Keratinocyte (primary cell): ENCODE data around the gene PIK3IP1. TPM values are rescaled to one million over a fixed set of nuclear protein-coding genes. Genes with fewer than 3 reads are reported as not detected.

Experiments used
- DNase-seq: peaks from one replicate; pipeline ENCODE4 v3.0.0-alpha.2; 2011; ENCODE audit warnings: low read depth, missing footprints, low spot score
- FAIRE-seq: peaks from 2 replicates; lab custom pipeline; 2011; peaks lifted over from hg19 to GRCh38; lab: Jason Lieb, UNC
- H2AFZ ChIP-seq: 2 replicates; pipeline ENCODE4 v1.6.0; 2012; ENCODE audit warnings: low read length, control low read depth, inconsistent platforms; ENCODE audit not compliant: control insufficient read depth
- H3K27ac ChIP-seq: 2 replicates; pipeline ENCODE4 v1.5.1; 2011; ENCODE audit warnings: low read length; ENCODE audit not compliant: control insufficient read depth, insufficient read depth
- H3K27me3 ChIP-seq: 3 replicates; pipeline ENCODE4 v1.6.0; 2011; ENCODE audit warnings: low read length; ENCODE audit not compliant: control insufficient read depth, insufficient read depth; ENCODE audit errors: extremely low read depth
- H3K36me3 ChIP-seq, 2 experiments: 2 replicates in 1 of 2; 3 replicates in 1 of 2; pipeline ENCODE4 v1.5.1; 2011; ENCODE audit warnings: low read length in 2 of 2, mild to moderate bottlenecking in 1 of 2; ENCODE audit not compliant: control insufficient read depth in 2 of 2, insufficient read depth in 2 of 2; ENCODE audit errors: extremely low read depth in 1 of 2
- H3K4me1 ChIP-seq: 3 replicates; pipeline ENCODE4 v1.5.1; 2011; ENCODE audit warnings: low read length; ENCODE audit not compliant: control insufficient read depth, insufficient read depth; ENCODE audit errors: extremely low read depth
- H3K4me2 ChIP-seq: 3 replicates; pipeline ENCODE4 v1.6.0; 2011; ENCODE audit warnings: low read depth, low read length; ENCODE audit not compliant: control insufficient read depth, insufficient read depth; ENCODE audit errors: extremely low read depth
- H3K4me3 ChIP-seq, 3 experiments: fragments of 200-600 bp in 1 of 3; sonication (generic) in 1 of 3; 2 replicates in 2 of 3; 3 replicates in 1 of 3; pipeline ENCODE4 v1.5.1; 2011 to 2016; ENCODE audit warnings: low read length in 3 of 3, mild to moderate bottlenecking in 3 of 3, control low read depth in 2 of 3, inconsistent platforms in 1 of 3, low read depth in 1 of 3, mixed read lengths in 1 of 3, mixed run types in 1 of 3, moderate library complexity in 1 of 3; ENCODE audit not compliant: control insufficient read depth in 2 of 3, insufficient read depth in 2 of 3; ENCODE audit errors: extremely low read depth in 1 of 3
- H3K79me2 ChIP-seq: 2 replicates; pipeline ENCODE4 v1.6.0; 2012; ENCODE audit warnings: low read length; ENCODE audit not compliant: control insufficient read depth, insufficient read depth
- H3K9ac ChIP-seq: 3 replicates; pipeline ENCODE4 v1.6.0; 2011; ENCODE audit warnings: low read length; ENCODE audit not compliant: control insufficient read depth, insufficient read depth; ENCODE audit errors: extremely low read depth
- H3K9me1 ChIP-seq: 3 replicates; pipeline ENCODE4 v1.6.0; 2011; ENCODE audit warnings: low read length; ENCODE audit not compliant: control insufficient read depth, insufficient read depth; ENCODE audit errors: extremely low read depth
- H3K9me3 ChIP-seq: 2 replicates; pipeline ENCODE4 v1.5.1; 2012; ENCODE audit warnings: low read depth, low read length; ENCODE audit not compliant: control insufficient read depth
- H4K20me1 ChIP-seq: 3 replicates; pipeline ENCODE4 v1.6.0; 2011; ENCODE audit warnings: low read length; ENCODE audit not compliant: control insufficient read depth, insufficient read depth; ENCODE audit errors: extremely low read depth
- CTCF ChIP-seq, 3 experiments: IDR thresholded peaks in 1 of 3; conservative IDR thresholded peaks in 1 of 3; optimal IDR thresholded peaks in 1 of 3; 2 replicates in 2 of 3; 3 replicates in 1 of 3; pipeline versions ENCODE3 to v1.5.1; 2011; ENCODE audit warnings: low read length in 3 of 3, mild to moderate bottlenecking in 3 of 3, moderate library complexity in 2 of 3, control low read depth in 1 of 3, inconsistent platforms in 1 of 3; ENCODE audit not compliant: insufficient read depth in 2 of 3; ENCODE audit errors: extremely low read depth in 1 of 3
- EZH2 ChIP-seq: IDR thresholded peaks from one replicate; pipeline ENCODE4 v1.6.1; 2012; ENCODE audit warnings: inconsistent platforms, mild to moderate bottlenecking, low read length, moderate library complexity
- dilution Hi-C: fragments of 300-500 bp; cut with MboI; formaldehyde crosslinking; loops from one replicate; pipeline ENCODE4 v1.7.0; 2020; ENCODE audit warnings: low sequenced_read_pairs; ENCODE audit not compliant: extremely low pct_ligation_motif_present
- polyA plus RNA-seq, 5 experiments: library from polyadenylated mRNA; depleted of rRNA in 3 of 5; stranded (reverse) in 3 of 5; stranded (forward) in 1 of 5; unstranded in 1 of 5; fragments of >200 nt; gene quantifications; 1 replicate in 1 of 5; 2 replicates in 3 of 5; 3 replicates in 1 of 5; pipeline versions ENCODE4 v1.2.1 to v1.2.3, GENCODE V29; 2011 to 2012; ENCODE audit warnings: missing spikeins in 2 of 5, low read depth in 1 of 5, low replicate concordance in 1 of 5

Gene PIK3IP1
- polyA plus RNA-seq, 1 donor (not counting 4 experiments of a cell fraction or from before 2014, with no cell fraction given), result 13.3 TPM

DNA sequence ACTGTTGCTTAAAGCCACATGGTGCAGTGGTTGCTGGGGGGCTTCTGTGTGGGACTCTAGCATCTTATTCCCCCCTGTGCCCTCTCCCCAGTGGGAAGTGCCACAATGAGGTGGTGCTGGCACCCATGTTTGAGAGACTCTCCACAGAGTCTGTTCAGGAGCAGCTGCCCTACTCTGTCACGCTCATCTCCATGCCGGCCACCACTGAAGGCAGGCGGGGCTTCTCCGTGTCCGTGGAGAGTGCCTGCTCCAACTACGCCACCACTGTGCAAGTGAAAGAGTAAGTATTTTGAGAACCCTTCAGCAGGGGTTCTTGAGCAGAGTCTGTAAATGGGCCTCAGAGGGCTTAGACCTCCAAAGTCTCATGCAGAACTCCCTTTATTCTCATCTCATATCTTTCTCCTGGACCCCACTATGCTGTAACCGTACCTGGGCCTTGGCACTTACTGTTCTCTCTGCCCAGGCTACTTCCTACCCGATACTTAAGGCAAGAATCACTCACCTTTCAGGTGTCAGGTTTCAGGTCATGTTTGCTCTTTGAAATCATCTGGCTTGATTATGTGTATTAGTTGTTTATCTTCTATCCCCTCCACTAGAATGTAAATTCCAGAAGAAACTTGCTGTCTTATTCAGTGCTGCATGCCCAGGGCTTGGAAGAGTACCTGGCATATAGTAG, 32.4 kb downstream of the PIK3IP1 start:
- no peaks in the 10 kb centered on the region for H3K27me3 ChIP-seq
- no peak overlapping the region for H3K4me3 ChIP-seq
- dilution Hi-C loops, result no loop called here
- DNase-seq (no peak), FAIRE-seq (no peak)
- TF ChIP-seq EZH2, result no peak
- TF ChIP-seq CTCF (optimal IDR thresholded peaks at IDR 0.05 in 1 of 3, IDR thresholded peaks at IDR 0.05 in 1 of 3, conservative IDR thresholded peaks at IDR 0.05 in 1 of 3; ENCODE audit: extremely low read depth in 1 of 3, insufficient read depth in 2 of 3, low read length in 3 of 3), result no peak
- no peak overlapping the region for H3K4me2 ChIP-seq
- peaks cover 53 to 58% of the 10 kb centered on the region in 2 experiments for H3K36me3 ChIP-seq
- peaks cover 46% of the 10 kb centered on the region for H3K79me2 ChIP-seq
- no peak overlapping the region for H3K9ac ChIP-seq
- H3K4me1 ChIP-seq, result peaks cover 6% of the 10 kb centered on the region
- no peak overlapping the region for H3K27ac ChIP-seq
- peaks cover 3% of the 10 kb centered on the region for H3K9me1 ChIP-seq
- H3K9me3 ChIP-seq, result no peaks in the 10 kb centered on the region
- H2AFZ ChIP-seq, result no peak overlapping the region
- no peaks in the 10 kb centered on the region for H4K20me1 ChIP-seq

DNA sequence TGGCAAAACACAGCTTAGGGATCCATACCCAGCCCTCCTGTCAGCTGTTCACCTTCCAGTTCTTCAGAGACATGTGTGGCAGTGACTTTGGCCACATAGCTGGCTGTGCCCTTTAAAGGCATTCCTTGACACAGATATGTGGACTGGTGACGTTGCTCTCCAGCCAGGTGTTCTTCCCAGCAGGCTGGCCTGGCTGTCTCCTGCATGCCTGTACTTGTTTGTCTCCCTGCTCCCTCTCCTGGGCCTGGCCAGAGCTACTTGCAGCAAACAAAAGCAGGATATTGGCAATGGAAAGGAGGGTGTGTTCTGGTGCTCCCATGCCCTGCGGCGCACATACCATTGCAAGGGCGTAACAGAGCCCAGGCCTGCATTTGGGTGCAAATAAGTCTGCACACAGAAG, 38.3 kb downstream of the PIK3IP1 start:
- peak overlapping the region; percentile 26 for H3K9ac ChIP-seq
- peak; percentile 100 for DNase-seq
- H3K79me2 ChIP-seq, result peaks cover 81% of the 10 kb centered on the region
- H3K4me2 ChIP-seq, result peak overlapping the region; percentile 78
- peak overlapping the region; percentile 73 for H3K27ac ChIP-seq
- dilution Hi-C loops, result no loop called here
- peaks cover 20 to 39% of the 10 kb centered on the region in 2 experiments for H3K36me3 ChIP-seq
- H3K4me1 ChIP-seq, result peaks cover 57% of the 10 kb centered on the region
- no peaks in the 10 kb centered on the region for H3K27me3 ChIP-seq
- H2AFZ ChIP-seq, result no peak overlapping the region
- H3K9me1 ChIP-seq, result peaks cover under 1% of the 10 kb centered on the region
- TF ChIP-seq EZH2, result no peak
- TF ChIP-seq CTCF (optimal IDR thresholded peaks at IDR 0.05 in 1 of 3, IDR thresholded peaks at IDR 0.05 in 1 of 3, conservative IDR thresholded peaks at IDR 0.05 in 1 of 3; ENCODE audit: extremely low read depth in 1 of 3, insufficient read depth in 2 of 3, low read length in 3 of 3), result peak; percentile 20 to 30 (median 22)
- no peaks in the 10 kb centered on the region for H3K9me3 ChIP-seq
- H4K20me1 ChIP-seq, result no peaks in the 10 kb centered on the region
- peak overlapping the region in 2 of 3 experiments; percentile 39 to 41 for H3K4me3 ChIP-seq
- FAIRE-seq, result peak; percentile 100
